ENCODE measurements around the gene SCUBE3. TPM values are rescaled to one million over a fixed set of nuclear protein-coding genes. Genes with fewer than 3 reads are reported as not detected.

SCUBE3 gene
- total and polyA plus RNA-seq, 2 experiments from 2014 or later = 0.39 to 1.1 TPM

- H3K27ac ChIP-seq (ENCODE audit: low read depth) = no peak overlapping the region
- Mint-ChIP-seq H3K9me3 (no peaks in the 10 kb centered on the region), H3K4me1 (peaks cover 15% of the 10 kb centered on the region), H3K27me3 (ENCODE audit: insufficient read depth, low read depth, poor library complexity) (peaks cover 9% of the 10 kb centered on the region), H3K4me3 (no peak overlapping the region), H3K36me3 (ENCODE audit: low read depth) (no peaks in the 10 kb centered on the region), H3K27ac (no peak overlapping the region)
- no peak overlapping the region for H3K4me2 ChIP-seq
- no peaks in the 10 kb centered on the region for H3K36me3 ChIP-seq (ENCODE audit: insufficient read depth)
- H4K20me1 ChIP-seq (replicated peaks; ENCODE audit: insufficient read depth) = no peaks in the 10 kb centered on the region; the same call in 1 of the 2 replicates
- DNase-seq (ENCODE audit: low spot score) (no peak), ATAC-seq (no peak)
- H2AFZ ChIP-seq = no peak overlapping the region
- peaks cover 8% of the 10 kb centered on the region; the same call in 1 of the 2 replicates for H3F3A ChIP-seq (replicated peaks; ENCODE audit: low read depth)
- H3K79me2 ChIP-seq (replicated peaks; ENCODE audit: insufficient read depth) = no peaks in the 10 kb centered on the region
- H3K27me3 ChIP-seq (ENCODE audit: insufficient read depth) = peaks cover 27% of the 10 kb centered on the region
- no peak for TF ChIP-seq REST (IDR thresholded peaks at IDR 0.05; ENCODE audit: unreplicated experiment)
- TF ChIP-seq EZH2 (IDR thresholded peaks at IDR 0.05; ENCODE audit: low read depth, unreplicated experiment) = no peak
- TF ChIP-seq EZH2phosphoT487 (IDR thresholded peaks at IDR 0.05; ENCODE audit: unreplicated experiment) = no peak
- no peak for TF ChIP-seq NANOG (IDR thresholded peaks at IDR 0.05; ENCODE audit: borderline replicate concordance)
- no peak for TF ChIP-seq ETS1 (IDR thresholded peaks at IDR 0.05)
- TF ChIP-seq ZNF331 (CRISPR knock-in tag; IDR thresholded peaks at IDR 0.05; ENCODE audit: low read depth) = no peak
- no peak overlapping the region for H3K4me3 ChIP-seq
- no peaks in the 10 kb centered on the region; the same call in 1 of the 2 replicates for H3K4me1 ChIP-seq (ENCODE audit: insufficient read depth)
- no peaks in the 10 kb centered on the region; the same call in 1 of the 2 replicates for H3K9me2 ChIP-seq (ENCODE audit: insufficient read depth)
Observed at GRCh38 chr6:35183281-35183680, 30.5 kb upstream of the SCUBE3 start.

GRCh38 chr6:35183935-35184334, 29.8 kb upstream of the SCUBE3 start:
- no peak for DNase-seq (ENCODE audit: low spot score)
- H3K79me2 ChIP-seq (replicated peaks; ENCODE audit: insufficient read depth) = no peaks in the 10 kb centered on the region
- H4K20me1 ChIP-seq (replicated peaks; ENCODE audit: insufficient read depth) = no peaks in the 10 kb centered on the region; the same call in 1 of the 2 replicates
- H3K27ac ChIP-seq (ENCODE audit: low read depth) = no peak overlapping the region
- peaks cover 8% of the 10 kb centered on the region; the same call in 1 of the 2 replicates for H3F3A ChIP-seq (replicated peaks; ENCODE audit: low read depth)
- peaks cover 27% of the 10 kb centered on the region for H3K27me3 ChIP-seq (ENCODE audit: insufficient read depth)
- H2AFZ ChIP-seq = no peak overlapping the region
- H3K27me3 Mint-ChIP-seq (ENCODE audit: insufficient read depth, low read depth, poor library complexity) = peaks cover 7% of the 10 kb centered on the region
- no peaks in the 10 kb centered on the region; the same call in 1 of the 2 replicates for H3K9me2 ChIP-seq (ENCODE audit: insufficient read depth)
- no peaks in the 10 kb centered on the region; the same call in 1 of the 2 replicates for H3K4me1 ChIP-seq (ENCODE audit: insufficient read depth)
- no peak for TF ChIP-seq POLR2AphosphoS5 (IDR thresholded peaks at IDR 0.05; ENCODE audit: low read depth)
- TF ChIP-seq ZNF331 (CRISPR knock-in tag; IDR thresholded peaks at IDR 0.05; ENCODE audit: low read depth) = no peak
- TF ChIP-seq ETS1 (IDR thresholded peaks at IDR 0.05) = no peak
- no peak for TF ChIP-seq EZH2phosphoT487 (IDR thresholded peaks at IDR 0.05; ENCODE audit: unreplicated experiment)
- no peak for TF ChIP-seq JUNB (IDR thresholded peaks at IDR 0.05; ENCODE audit: unreplicated experiment)
- no peak for TF ChIP-seq EZH2 (IDR thresholded peaks at IDR 0.05; ENCODE audit: low read depth, unreplicated experiment)
- H3K4me2 ChIP-seq = no peak overlapping the region
- H3K27ac Mint-ChIP-seq = no peak overlapping the region
- no peak for ATAC-seq
- H3K4me1 Mint-ChIP-seq = peaks cover 11% of the 10 kb centered on the region
- no peaks in the 10 kb centered on the region for H3K9me3 Mint-ChIP-seq
- no peaks in the 10 kb centered on the region for H3K36me3 Mint-ChIP-seq (ENCODE audit: low read depth)
- no peak overlapping the region for H3K4me3 Mint-ChIP-seq
- H3K36me3 ChIP-seq (ENCODE audit: insufficient read depth) = no peaks in the 10 kb centered on the region
- no peak overlapping the region for H3K4me3 ChIP-seq

All from GM23338 (cell line).